HCT116 (cell line): Measurements from ENCODE around the gene PHLDB3. TPM values are rescaled to one million over a fixed set of nuclear protein-coding genes. Genes with fewer than 3 reads are reported as not detected.

ENCODE experiments used
- ATAC-seq: fragments of 200-7000 bp; cut with Tn5 transposase; 2 replicates; pipeline ENCODE4 v1.9.1; 2020; ENCODE audit warnings: mild to moderate bottlenecking, moderate library complexity
- BruUV-seq: library from RNA; stranded (reverse); fragments of 400-500 nt; replicated peaks from 2 replicates; lab custom pipeline; 2021; lab: Mats Ljungman, UMichigan
- CTCF ChIA-PET: fragments of 300-600 bp; sonication (Branson Sonifier 250); formaldehyde crosslinking; loops from one replicate; lab custom pipeline; 2021; ENCODE audit warnings: antibody characterized with exemption; lab: Charles Lee
- POLR2A ChIA-PET: fragments of 300-600, 350-600 bp; sonication (Branson Sonifier 250); formaldehyde crosslinking; loops from one replicate; lab custom pipeline; 2021; ENCODE audit warnings: antibody characterized with exemption; lab: Charles Lee
- RAD21 ChIA-PET, 2 experiments: fragments of 300-600 bp; sonication (Branson Sonifier 250); formaldehyde crosslinking; loops; one replicate each; lab custom pipeline; 2023; ENCODE audit warnings: low total read pairs in 2 of 2; ENCODE audit not compliant: uncharacterized antibody in 2 of 2, unreplicated experiment in 2 of 2, low non-redundant PET in 1 of 2; lab: Charles Lee
- DNase-seq: peaks from one replicate; pipeline ENCODE4 v3.0.0-alpha.2; 2010; ENCODE audit warnings: low read depth, low spot score
- H2AFZ ChIP-seq: fragments of 200-600 bp; shearing (Covaris generic), sonication (generic); 2 replicates; pipeline ENCODE4 v1.6.1; 2017; ENCODE audit warnings: low read depth, mixed run types, mixed read lengths, antibody characterized with exemption, low read length; ENCODE audit not compliant: poor library complexity, severe bottlenecking
- H3K27ac ChIP-seq: 2 replicates; pipeline ENCODE4 v1.5.1; 2012; ENCODE audit warnings: low read depth, low read length
- H3K27me3 ChIP-seq: fragments of 200-600 bp; sonication (generic); 2 replicates; pipeline ENCODE4 v1.6.1; 2016; ENCODE audit warnings: mixed run types, low read length, mixed read lengths; ENCODE audit not compliant: insufficient read depth
- H3K36me3 ChIP-seq, 2 experiments: fragments of 200-500 bp in 1 of 2; fragments of 200-600 bp in 1 of 2; sonication (Bioruptor generic) in 1 of 2; sonication (generic) in 1 of 2; 2 replicates each; pipeline versions ENCODE4 v1.5.1 to v1.6.1; 2014 to 2016; ENCODE audit warnings: low read length in 2 of 2, inconsistent platforms in 1 of 2, mixed read lengths in 1 of 2, mixed run types in 1 of 2; ENCODE audit not compliant: insufficient read depth in 2 of 2, control insufficient read depth in 1 of 2
- H3K4me1 ChIP-seq, 2 experiments: fragments of 200-600 bp in 1 of 2; sonication (generic) in 1 of 2; 2 replicates each; pipeline versions ENCODE4 v1.5.1 to v1.6.1; 2012 to 2017; ENCODE audit warnings: low read length in 2 of 2, inconsistent platforms in 1 of 2, mild to moderate bottlenecking in 1 of 2, mixed read lengths in 1 of 2, mixed run types in 1 of 2, moderate library complexity in 1 of 2; ENCODE audit not compliant: insufficient read depth in 2 of 2, control insufficient read depth in 1 of 2
- H3K4me2 ChIP-seq: fragments of 200-600 bp; sonication (generic); 2 replicates; pipeline ENCODE4 v1.6.1; 2017; ENCODE audit warnings: mixed run types, low read length, mixed read lengths
- H3K4me3 ChIP-seq, 2 experiments: fragments of 200-600 bp in 1 of 2; sonication (generic) in 1 of 2; replicated peaks in 1 of 2; 2 replicates each; pipeline ENCODE4 v1.5.1; 2011 to 2016; ENCODE audit warnings: low read length in 2 of 2, control low read depth in 1 of 2, low read depth in 1 of 2, mild to moderate bottlenecking in 1 of 2, mixed read lengths in 1 of 2, mixed run types in 1 of 2
- H3K79me2 ChIP-seq: fragments of 200-600 bp; sonication (generic); 2 replicates; pipeline ENCODE4 v1.6.1; 2017; ENCODE audit warnings: mild to moderate bottlenecking, mixed run types, low read length, moderate library complexity, mixed read lengths; ENCODE audit not compliant: insufficient read depth
- H3K9ac ChIP-seq: fragments of 200-600 bp; sonication (generic); 2 replicates; pipeline ENCODE4 v1.6.1; 2016; ENCODE audit warnings: low read length, mixed read lengths
- H3K9me2 ChIP-seq: fragments of 200-600 bp; sonication (generic), shearing (Covaris generic); 2 replicates; pipeline ENCODE4 v1.6.1; 2017; ENCODE audit warnings: mixed run types, mild to moderate bottlenecking, moderate library complexity; ENCODE audit not compliant: insufficient read depth
- H3K9me3 ChIP-seq, 2 experiments: fragments of 200-500 bp in 1 of 2; fragments of 200-600 bp in 1 of 2; sonication (Bioruptor generic) in 1 of 2; sonication (generic) in 1 of 2; 2 replicates each; pipeline ENCODE4 v1.6.1; 2014 to 2017; ENCODE audit warnings: low read length in 2 of 2, mixed read lengths in 2 of 2, inconsistent platforms in 1 of 2, low read depth in 1 of 2, mild to moderate bottlenecking in 1 of 2, mixed run types in 1 of 2, moderate library complexity in 1 of 2; ENCODE audit not compliant: control insufficient read depth in 1 of 2, insufficient read depth in 1 of 2
- H4K20me1 ChIP-seq: fragments of 200-600 bp; sonication (generic), shearing (Covaris generic); 2 replicates; pipeline ENCODE4 v1.6.1; 2017; ENCODE audit warnings: mixed run types, mild to moderate bottlenecking, moderate library complexity; ENCODE audit not compliant: insufficient read depth
- CBX3 ChIP-seq: IDR thresholded peaks from 2 replicates; pipeline ENCODE4 v1.6.1; 2012; ENCODE audit warnings: low read depth
- CEBPB ChIP-seq: IDR thresholded peaks from 2 replicates; pipeline ENCODE4 v1.6.1; 2012; ENCODE audit warnings: low read depth
- EGR1 ChIP-seq: IDR thresholded peaks from 2 replicates; pipeline ENCODE4 v1.6.1; 2012; ENCODE audit warnings: low read depth
- ELF1 ChIP-seq: IDR thresholded peaks from 2 replicates; pipeline ENCODE4 v1.6.1; 2012; ENCODE audit warnings: low read depth, borderline replicate concordance
- EZH2 ChIP-seq: fragments of 200-600 bp; sonication (generic); IDR thresholded peaks from 2 replicates; pipeline ENCODE4 v1.6.1; 2017; ENCODE audit warnings: antibody characterized with exemption, mixed run types
- EZH2phosphoT487 ChIP-seq: fragments of 200-600 bp; IDR thresholded peaks from 2 replicates; pipeline ENCODE4 v1.6.1; 2018; ENCODE audit warnings: antibody characterized with exemption, borderline replicate concordance
- FOSL1 ChIP-seq: IDR thresholded peaks from 2 replicates; pipeline ENCODE4 v1.6.1; 2012; ENCODE audit warnings: low read depth
- JUND ChIP-seq: IDR thresholded peaks from 2 replicates; pipeline ENCODE4 v1.6.1; 2012
- POLR2A ChIP-seq: IDR thresholded peaks from 2 replicates; pipeline ENCODE4 v1.7.0; 2011; ENCODE audit warnings: borderline replicate concordance; ENCODE audit not compliant: insufficient read depth, insufficient read length; ENCODE audit errors: extremely low read depth
- POLR2AphosphoS5 ChIP-seq: IDR thresholded peaks from 2 replicates; pipeline ENCODE4 v1.6.1; 2011; ENCODE audit warnings: mild to moderate bottlenecking, low read depth, low read length, moderate library complexity
- RAD21 ChIP-seq: IDR thresholded peaks from 2 replicates; pipeline ENCODE4 v1.6.1; 2012; ENCODE audit warnings: low read depth, mild to moderate bottlenecking
- SIN3A ChIP-seq: IDR thresholded peaks from 2 replicates; pipeline ENCODE4 v1.6.1; 2012; ENCODE audit warnings: low read depth
- SP1 ChIP-seq: IDR thresholded peaks from 2 replicates; pipeline ENCODE4 v1.6.1; 2012; ENCODE audit warnings: low read depth
- SRF ChIP-seq: IDR thresholded peaks from 2 replicates; pipeline ENCODE4 v1.6.1; 2012; ENCODE audit warnings: low read depth
- TCF7L2 ChIP-seq: IDR thresholded peaks from 2 replicates; pipeline ENCODE4 v1.7.0; 2011; ENCODE audit warnings: borderline replicate concordance, inconsistent platforms; ENCODE audit not compliant: insufficient read depth, insufficient read length; ENCODE audit errors: extremely low read depth
- ZFX ChIP-seq: fragments of 450-650 bp; IDR thresholded peaks from 2 replicates; pipeline ENCODE4 v1.6.1; 2017
- ZNF274 ChIP-seq: fragments of 200-500 bp; sonication (Bioruptor generic); IDR thresholded peaks from 2 replicates; pipeline ENCODE4 v1.6.1; 2014; ENCODE audit warnings: mild to moderate bottlenecking, low read depth, low read length, inconsistent platforms
- intact Hi-C: fragments of 100-400 bp; cut with micrococcal nuclease; formaldehyde crosslinking; loops from 2 replicates; pipeline ENCODE4 v1.10.0; 2022
- total RNA-seq: library from RNA; stranded (reverse); gene quantifications from one replicate; pipeline ENCODE4 v1.2.1, GENCODE V29; 2021; ENCODE audit not compliant: unreplicated experiment
- TF ChIP-seq, protein P1 (sequence below): IDR thresholded peaks from 2 replicates; pipeline ENCODE4 v1.6.1; 2011; ENCODE audit warnings: mild to moderate bottlenecking, low read length, moderate library complexity; ENCODE audit not compliant: insufficient replicate concordance; ENCODE audit errors: extremely low read depth
- TF ChIP-seq, protein P2 (sequence below): IDR thresholded peaks from 2 replicates; pipeline ENCODE4 v1.6.1; 2012; ENCODE audit warnings: low read depth
- TF ChIP-seq, protein P3 (sequence below): IDR thresholded peaks from 2 replicates; pipeline ENCODE4 v1.6.1; 2012

PHLDB3 gene
- total RNA-seq, 1 experiment from 2014 or later, result 15.5 TPM

DNA sequence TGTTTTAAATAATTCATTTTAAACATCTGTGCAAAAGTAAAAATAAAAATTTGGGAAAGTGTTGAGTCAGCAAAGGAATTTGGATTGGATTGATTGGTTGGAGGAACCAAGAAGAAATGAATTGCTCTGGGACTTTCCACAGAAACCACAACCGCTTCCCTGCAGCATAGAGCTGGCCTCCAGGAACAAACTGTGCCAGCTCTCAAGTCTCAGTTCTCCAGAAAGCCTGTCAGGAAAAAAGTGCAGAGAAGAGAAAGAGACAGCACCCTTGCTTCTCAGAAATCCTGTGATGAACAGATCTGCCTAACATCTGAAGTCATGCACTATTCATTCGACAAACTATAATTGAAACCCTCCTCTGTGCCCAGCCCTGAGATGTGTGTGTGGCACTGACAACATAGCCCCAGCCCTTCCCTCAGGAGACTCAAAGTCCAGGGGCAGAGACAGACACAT lies 54.0 kb downstream of the PHLDB3 start:
- Histone ChIP-seq H3K9me3 (peaks cover 0 to 6% of the 10 kb centered on the region in 2 experiments; a peak in 1 of 4 replicates), H3K27ac (no peak overlapping the region), H3K36me3 (no peaks in the 10 kb centered on the region), H3K27me3 (no peaks in the 10 kb centered on the region), H3K9ac (no peak overlapping the region), H3K4me1 (peaks cover 0 to 3% of the 10 kb centered on the region in 2 experiments; a peak in 1 of 4 replicates), H3K79me2 (no peaks in the 10 kb centered on the region), H3K9me2 (no peaks in the 10 kb centered on the region), H4K20me1 (no peaks in the 10 kb centered on the region), H3K4me2 (no peak overlapping the region), H3K4me3 (no peak overlapping the region), H2AFZ (no peak overlapping the region)
- POLR2A ChIA-PET, result interaction anchor here (0.7 kb wide), 2 partner anchors 13 to 223 kb away, joined by 3 to 5 read pairs; no protein-coding TSS in a partner anchor
- TF ChIP-seq, protein P1, sequence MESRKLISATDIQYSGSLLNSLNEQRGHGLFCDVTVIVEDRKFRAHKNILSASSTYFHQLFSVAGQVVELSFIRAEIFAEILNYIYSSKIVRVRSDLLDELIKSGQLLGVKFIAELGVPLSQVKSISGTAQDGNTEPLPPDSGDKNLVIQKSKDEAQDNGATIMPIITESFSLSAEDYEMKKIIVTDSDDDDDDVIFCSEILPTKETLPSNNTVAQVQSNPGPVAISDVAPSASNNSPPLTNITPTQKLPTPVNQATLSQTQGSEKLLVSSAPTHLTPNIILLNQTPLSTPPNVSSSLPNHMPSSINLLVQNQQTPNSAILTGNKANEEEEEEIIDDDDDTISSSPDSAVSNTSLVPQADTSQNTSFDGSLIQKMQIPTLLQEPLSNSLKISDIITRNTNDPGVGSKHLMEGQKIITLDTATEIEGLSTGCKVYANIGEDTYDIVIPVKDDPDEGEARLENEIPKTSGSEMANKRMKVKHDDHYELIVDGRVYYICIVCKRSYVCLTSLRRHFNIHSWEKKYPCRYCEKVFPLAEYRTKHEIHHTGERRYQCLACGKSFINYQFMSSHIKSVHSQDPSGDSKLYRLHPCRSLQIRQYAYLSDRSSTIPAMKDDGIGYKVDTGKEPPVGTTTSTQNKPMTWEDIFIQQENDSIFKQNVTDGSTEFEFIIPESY, result no peak
- TF ChIP-seq JUND (no peak), ELF1 (no peak), EGR1 (no peak), SP1 (no peak), SIN3A (no peak), EZH2phosphoT487 (no peak), ZFX (no peak), ZNF274 (no peak), RAD21 (no peak), CEBPB (no peak), POLR2A (no peak), POLR2AphosphoS5 (no peak), FOSL1 (no peak), SRF (no peak), EZH2 (no peak), CBX3 (no peak), TCF7L2 (no peak)
- TF ChIP-seq, protein P2, sequence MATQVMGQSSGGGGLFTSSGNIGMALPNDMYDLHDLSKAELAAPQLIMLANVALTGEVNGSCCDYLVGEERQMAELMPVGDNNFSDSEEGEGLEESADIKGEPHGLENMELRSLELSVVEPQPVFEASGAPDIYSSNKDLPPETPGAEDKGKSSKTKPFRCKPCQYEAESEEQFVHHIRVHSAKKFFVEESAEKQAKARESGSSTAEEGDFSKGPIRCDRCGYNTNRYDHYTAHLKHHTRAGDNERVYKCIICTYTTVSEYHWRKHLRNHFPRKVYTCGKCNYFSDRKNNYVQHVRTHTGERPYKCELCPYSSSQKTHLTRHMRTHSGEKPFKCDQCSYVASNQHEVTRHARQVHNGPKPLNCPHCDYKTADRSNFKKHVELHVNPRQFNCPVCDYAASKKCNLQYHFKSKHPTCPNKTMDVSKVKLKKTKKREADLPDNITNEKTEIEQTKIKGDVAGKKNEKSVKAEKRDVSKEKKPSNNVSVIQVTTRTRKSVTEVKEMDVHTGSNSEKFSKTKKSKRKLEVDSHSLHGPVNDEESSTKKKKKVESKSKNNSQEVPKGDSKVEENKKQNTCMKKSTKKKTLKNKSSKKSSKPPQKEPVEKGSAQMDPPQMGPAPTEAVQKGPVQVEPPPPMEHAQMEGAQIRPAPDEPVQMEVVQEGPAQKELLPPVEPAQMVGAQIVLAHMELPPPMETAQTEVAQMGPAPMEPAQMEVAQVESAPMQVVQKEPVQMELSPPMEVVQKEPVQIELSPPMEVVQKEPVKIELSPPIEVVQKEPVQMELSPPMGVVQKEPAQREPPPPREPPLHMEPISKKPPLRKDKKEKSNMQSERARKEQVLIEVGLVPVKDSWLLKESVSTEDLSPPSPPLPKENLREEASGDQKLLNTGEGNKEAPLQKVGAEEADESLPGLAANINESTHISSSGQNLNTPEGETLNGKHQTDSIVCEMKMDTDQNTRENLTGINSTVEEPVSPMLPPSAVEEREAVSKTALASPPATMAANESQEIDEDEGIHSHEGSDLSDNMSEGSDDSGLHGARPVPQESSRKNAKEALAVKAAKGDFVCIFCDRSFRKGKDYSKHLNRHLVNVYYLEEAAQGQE, result no peak
- TF ChIP-seq, protein P3, sequence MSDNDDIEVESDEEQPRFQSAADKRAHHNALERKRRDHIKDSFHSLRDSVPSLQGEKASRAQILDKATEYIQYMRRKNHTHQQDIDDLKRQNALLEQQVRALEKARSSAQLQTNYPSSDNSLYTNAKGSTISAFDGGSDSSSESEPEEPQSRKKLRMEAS, result no peak
- RAD21 ChIA-PET, result no interaction called here
- intact Hi-C loops, result no loop called here
- DNase-seq (no peak), ATAC-seq (no peak)
- BruUV-seq, result no TSS peak
- CTCF ChIA-PET, result no interaction called here
